WTC11 (cell line): ENCODE measurements around the gene SIRT5. TPM values are rescaled to one million over a fixed set of nuclear protein-coding genes. Genes with fewer than 3 reads are reported as not detected.

ENCODE experiments used
- ATAC-seq: fragments of 200-7000 bp; cut with Tn5 transposase; 2 replicates; pipeline ENCODE4 v1.10.0; 2021; ENCODE audit warnings: mild to moderate bottlenecking, moderate library complexity
- CTCF ChIA-PET: fragments of 300-600 bp; sonication (Branson Sonifier 250); formaldehyde crosslinking; loops from one replicate; lab custom pipeline; 2021; ENCODE audit warnings: antibody characterized with exemption; lab: Charles Lee
- POLR2A ChIA-PET: fragments of 350-600 bp; sonication (Branson Sonifier 250); formaldehyde crosslinking; loops from one replicate; lab custom pipeline; 2021; ENCODE audit warnings: antibody characterized with exemption; lab: Charles Lee
- DNase-seq: peaks from one replicate; pipeline ENCODE4 v3.0.0; 2021; ENCODE audit warnings: low spot score
- H3K27ac Mint-ChIP-seq: 2 replicates; pipeline ENCODE4 v1.8.0; 2021; ENCODE audit warnings: mixed read lengths
- H3K27me3 Mint-ChIP-seq: 2 replicates; pipeline ENCODE4 v1.8.0; 2021; ENCODE audit warnings: low read depth, mild to moderate bottlenecking, moderate library complexity, mixed read lengths
- H3K36me3 Mint-ChIP-seq: 2 replicates; pipeline ENCODE4 v1.8.0; 2021; ENCODE audit warnings: mixed read lengths
- H3K4me1 Mint-ChIP-seq: 2 replicates; pipeline ENCODE4 v1.8.0; 2022; ENCODE audit warnings: mixed read lengths
- H3K4me3 Mint-ChIP-seq: 2 replicates; pipeline ENCODE4 v1.8.0; 2021; ENCODE audit warnings: mild to moderate bottlenecking, moderate library complexity, mixed read lengths
- H3K9me3 Mint-ChIP-seq: 2 replicates; pipeline ENCODE4 v1.8.0; 2021; ENCODE audit warnings: mixed read lengths
- AFF4 ChIP-seq: sonication (generic); formaldehyde crosslinking; IDR thresholded peaks from 2 replicates; pipeline ENCODE4 v1.8.1; 2023; ENCODE audit warnings: mild to moderate bottlenecking, missing genetic modification reagents, borderline replicate concordance
- ETV6 ChIP-seq: sonication (generic); formaldehyde crosslinking; IDR thresholded peaks from 2 replicates; pipeline ENCODE4 v1.8.1; 2022; ENCODE audit warnings: mild to moderate bottlenecking, missing genetic modification reagents
- FOXK1 ChIP-seq: sonication (generic); formaldehyde crosslinking; IDR thresholded peaks from 2 replicates; pipeline ENCODE4 v1.8.0; 2022; ENCODE audit warnings: mild to moderate bottlenecking, moderate library complexity, missing genetic modification reagents
- GABPB1 ChIP-seq: sonication (generic); formaldehyde crosslinking; IDR thresholded peaks from 2 replicates; pipeline ENCODE4 v1.8.1; 2023; ENCODE audit warnings: mild to moderate bottlenecking, missing genetic modification reagents
- JAZF1 ChIP-seq: fragments of 250-450 bp; sonication (Bioruptor Pico); IDR thresholded peaks from 2 replicates; pipeline ENCODE4 v1.9.0; 2021; ENCODE audit warnings: moderate library complexity, mild to moderate bottlenecking, inconsistent platforms
- SMAD3 ChIP-seq: sonication (generic); formaldehyde crosslinking; IDR thresholded peaks from 2 replicates; pipeline ENCODE4 v1.8.0; 2022; ENCODE audit warnings: missing genetic modification reagents, mild to moderate bottlenecking, borderline replicate concordance
- ZBTB43 ChIP-seq: sonication (generic); formaldehyde crosslinking; IDR thresholded peaks from 2 replicates; pipeline ENCODE4 v1.8.1; 2023; ENCODE audit warnings: mild to moderate bottlenecking, missing genetic modification reagents
- ZNF219 ChIP-seq: sonication (generic); formaldehyde crosslinking; IDR thresholded peaks from 2 replicates; pipeline ENCODE4 v1.8.0; 2023; ENCODE audit warnings: missing genetic modification reagents, mild to moderate bottlenecking, borderline replicate concordance
- ZNF232 ChIP-seq: sonication (generic); formaldehyde crosslinking; IDR thresholded peaks from 2 replicates; pipeline ENCODE4 v1.8.0; 2022; ENCODE audit warnings: mild to moderate bottlenecking, missing genetic modification reagents
- ZNF317 ChIP-seq: sonication (generic); formaldehyde crosslinking; IDR thresholded peaks from 2 replicates; pipeline ENCODE4 v1.8.1; 2023; ENCODE audit warnings: low read depth, mild to moderate bottlenecking, moderate library complexity, missing genetic modification reagents, borderline replicate concordance
- total RNA-seq: library from RNA; stranded (reverse); gene quantifications from 3 replicates; pipeline ENCODE4 v1.2.3, GENCODE V29; 2021
- TF ChIP-seq, protein P1 (sequence below): sonication (generic); formaldehyde crosslinking; IDR thresholded peaks from 2 replicates; pipeline ENCODE4 v1.8.1; 2022; ENCODE audit warnings: missing genetic modification reagents, borderline replicate concordance
- TF ChIP-seq, protein P2 (sequence below): sonication (generic); formaldehyde crosslinking; IDR thresholded peaks from 2 replicates; pipeline ENCODE4 v1.8.0; 2023; ENCODE audit warnings: missing genetic modification reagents, mild to moderate bottlenecking, borderline replicate concordance
- TF ChIP-seq, protein P3 (sequence below): sonication (generic); formaldehyde crosslinking; IDR thresholded peaks from 2 replicates; pipeline ENCODE4 v1.8.0; 2022; ENCODE audit warnings: mild to moderate bottlenecking, missing genetic modification reagents
- TF ChIP-seq, protein P4 (sequence below): fragments of 250-450 bp; sonication (Bioruptor Pico); IDR thresholded peaks from 2 replicates; pipeline ENCODE4 v1.9.0; 2021; ENCODE audit warnings: mild to moderate bottlenecking, borderline replicate concordance
- TF ChIP-seq, protein P5 (sequence below): sonication (generic); formaldehyde crosslinking; IDR thresholded peaks from 2 replicates; pipeline ENCODE4 v1.8.0; 2022; ENCODE audit warnings: mild to moderate bottlenecking, missing genetic modification reagents

The SIRT5 gene
- total RNA-seq, 1 experiment from 2014 or later = 11.8 TPM

- H3K27me3 Mint-ChIP-seq = no peaks in the 10 kb centered on the region
- ChIA-PET CTCF (interaction anchor here (0.5 to 4.0 kb wide), 38 partner anchors 9 to 1360 kb away, joined by 3 to 70 read pairs (median 4); partner anchors contain the start of genes GFOD1, SIRT5 and TBC1D7), POLR2A (interaction anchor here (0.5 to 2.0 kb wide), 8 partner anchors 8 to 287 kb away, joined by 3 to 12 read pairs (median 4); partner anchors contain the start of genes SIRT5 and TBC1D7)
- ATAC-seq = peak; percentile 93
- H3K4me1 Mint-ChIP-seq = peaks cover 25% of the 10 kb centered on the region
- peak within 1 kb of the TSS; percentile 93 for H3K27ac Mint-ChIP-seq
- peak; percentile 96 for DNase-seq
- no peaks in the 10 kb centered on the region for H3K9me3 Mint-ChIP-seq
- peaks cover 38% of the 10 kb centered on the region for H3K36me3 Mint-ChIP-seq
- peak within 1 kb of the TSS; percentile 96 for H3K4me3 Mint-ChIP-seq
- TF ChIP-seq, protein P1, sequence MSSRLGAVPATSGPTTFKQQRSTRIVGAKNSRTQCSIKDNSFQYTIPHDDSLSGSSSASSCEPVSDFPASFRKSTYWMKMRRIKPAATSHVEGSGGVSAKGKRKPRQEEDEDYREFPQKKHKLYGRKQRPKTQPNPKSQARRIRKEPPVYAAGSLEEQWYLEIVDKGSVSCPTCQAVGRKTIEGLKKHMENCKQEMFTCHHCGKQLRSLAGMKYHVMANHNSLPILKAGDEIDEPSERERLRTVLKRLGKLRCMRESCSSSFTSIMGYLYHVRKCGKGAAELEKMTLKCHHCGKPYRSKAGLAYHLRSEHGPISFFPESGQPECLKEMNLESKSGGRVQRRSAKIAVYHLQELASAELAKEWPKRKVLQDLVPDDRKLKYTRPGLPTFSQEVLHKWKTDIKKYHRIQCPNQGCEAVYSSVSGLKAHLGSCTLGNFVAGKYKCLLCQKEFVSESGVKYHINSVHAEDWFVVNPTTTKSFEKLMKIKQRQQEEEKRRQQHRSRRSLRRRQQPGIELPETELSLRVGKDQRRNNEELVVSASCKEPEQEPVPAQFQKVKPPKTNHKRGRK (CRISPR knock-in tag) = no peak
- TF ChIP-seq, protein P2, sequence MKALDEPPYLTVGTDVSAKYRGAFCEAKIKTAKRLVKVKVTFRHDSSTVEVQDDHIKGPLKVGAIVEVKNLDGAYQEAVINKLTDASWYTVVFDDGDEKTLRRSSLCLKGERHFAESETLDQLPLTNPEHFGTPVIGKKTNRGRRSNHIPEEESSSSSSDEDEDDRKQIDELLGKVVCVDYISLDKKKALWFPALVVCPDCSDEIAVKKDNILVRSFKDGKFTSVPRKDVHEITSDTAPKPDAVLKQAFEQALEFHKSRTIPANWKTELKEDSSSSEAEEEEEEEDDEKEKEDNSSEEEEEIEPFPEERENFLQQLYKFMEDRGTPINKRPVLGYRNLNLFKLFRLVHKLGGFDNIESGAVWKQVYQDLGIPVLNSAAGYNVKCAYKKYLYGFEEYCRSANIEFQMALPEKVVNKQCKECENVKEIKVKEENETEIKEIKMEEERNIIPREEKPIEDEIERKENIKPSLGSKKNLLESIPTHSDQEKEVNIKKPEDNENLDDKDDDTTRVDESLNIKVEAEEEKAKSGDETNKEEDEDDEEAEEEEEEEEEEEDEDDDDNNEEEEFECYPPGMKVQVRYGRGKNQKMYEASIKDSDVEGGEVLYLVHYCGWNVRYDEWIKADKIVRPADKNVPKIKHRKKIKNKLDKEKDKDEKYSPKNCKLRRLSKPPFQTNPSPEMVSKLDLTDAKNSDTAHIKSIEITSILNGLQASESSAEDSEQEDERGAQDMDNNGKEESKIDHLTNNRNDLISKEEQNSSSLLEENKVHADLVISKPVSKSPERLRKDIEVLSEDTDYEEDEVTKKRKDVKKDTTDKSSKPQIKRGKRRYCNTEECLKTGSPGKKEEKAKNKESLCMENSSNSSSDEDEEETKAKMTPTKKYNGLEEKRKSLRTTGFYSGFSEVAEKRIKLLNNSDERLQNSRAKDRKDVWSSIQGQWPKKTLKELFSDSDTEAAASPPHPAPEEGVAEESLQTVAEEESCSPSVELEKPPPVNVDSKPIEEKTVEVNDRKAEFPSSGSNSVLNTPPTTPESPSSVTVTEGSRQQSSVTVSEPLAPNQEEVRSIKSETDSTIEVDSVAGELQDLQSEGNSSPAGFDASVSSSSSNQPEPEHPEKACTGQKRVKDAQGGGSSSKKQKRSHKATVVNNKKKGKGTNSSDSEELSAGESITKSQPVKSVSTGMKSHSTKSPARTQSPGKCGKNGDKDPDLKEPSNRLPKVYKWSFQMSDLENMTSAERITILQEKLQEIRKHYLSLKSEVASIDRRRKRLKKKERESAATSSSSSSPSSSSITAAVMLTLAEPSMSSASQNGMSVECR = peak; percentile 98; the same call in 1 of the 2 replicates
- peak; percentile 86; the same call in 1 of the 2 replicates for TF ChIP-seq SMAD3 (CRISPR knock-in tag)
- TF ChIP-seq, protein P3, sequence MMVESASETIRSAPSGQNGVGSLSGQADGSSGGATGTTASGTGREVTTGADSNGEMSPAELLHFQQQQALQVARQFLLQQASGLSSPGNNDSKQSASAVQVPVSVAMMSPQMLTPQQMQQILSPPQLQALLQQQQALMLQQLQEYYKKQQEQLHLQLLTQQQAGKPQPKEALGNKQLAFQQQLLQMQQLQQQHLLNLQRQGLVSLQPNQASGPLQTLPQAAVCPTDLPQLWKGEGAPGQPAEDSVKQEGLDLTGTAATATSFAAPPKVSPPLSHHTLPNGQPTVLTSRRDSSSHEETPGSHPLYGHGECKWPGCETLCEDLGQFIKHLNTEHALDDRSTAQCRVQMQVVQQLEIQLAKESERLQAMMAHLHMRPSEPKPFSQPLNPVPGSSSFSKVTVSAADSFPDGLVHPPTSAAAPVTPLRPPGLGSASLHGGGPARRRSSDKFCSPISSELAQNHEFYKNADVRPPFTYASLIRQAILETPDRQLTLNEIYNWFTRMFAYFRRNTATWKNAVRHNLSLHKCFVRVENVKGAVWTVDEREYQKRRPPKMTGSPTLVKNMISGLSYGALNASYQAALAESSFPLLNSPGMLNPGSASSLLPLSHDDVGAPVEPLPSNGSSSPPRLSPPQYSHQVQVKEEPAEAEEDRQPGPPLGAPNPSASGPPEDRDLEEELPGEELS (CRISPR knock-in tag) = peak; percentile 89
- TF ChIP-seq ZNF219 (CRISPR knock-in tag) = 0 out of 2 replicates have a peak, but pooled peaks have one; percentile 20
- TF ChIP-seq, protein P4, sequence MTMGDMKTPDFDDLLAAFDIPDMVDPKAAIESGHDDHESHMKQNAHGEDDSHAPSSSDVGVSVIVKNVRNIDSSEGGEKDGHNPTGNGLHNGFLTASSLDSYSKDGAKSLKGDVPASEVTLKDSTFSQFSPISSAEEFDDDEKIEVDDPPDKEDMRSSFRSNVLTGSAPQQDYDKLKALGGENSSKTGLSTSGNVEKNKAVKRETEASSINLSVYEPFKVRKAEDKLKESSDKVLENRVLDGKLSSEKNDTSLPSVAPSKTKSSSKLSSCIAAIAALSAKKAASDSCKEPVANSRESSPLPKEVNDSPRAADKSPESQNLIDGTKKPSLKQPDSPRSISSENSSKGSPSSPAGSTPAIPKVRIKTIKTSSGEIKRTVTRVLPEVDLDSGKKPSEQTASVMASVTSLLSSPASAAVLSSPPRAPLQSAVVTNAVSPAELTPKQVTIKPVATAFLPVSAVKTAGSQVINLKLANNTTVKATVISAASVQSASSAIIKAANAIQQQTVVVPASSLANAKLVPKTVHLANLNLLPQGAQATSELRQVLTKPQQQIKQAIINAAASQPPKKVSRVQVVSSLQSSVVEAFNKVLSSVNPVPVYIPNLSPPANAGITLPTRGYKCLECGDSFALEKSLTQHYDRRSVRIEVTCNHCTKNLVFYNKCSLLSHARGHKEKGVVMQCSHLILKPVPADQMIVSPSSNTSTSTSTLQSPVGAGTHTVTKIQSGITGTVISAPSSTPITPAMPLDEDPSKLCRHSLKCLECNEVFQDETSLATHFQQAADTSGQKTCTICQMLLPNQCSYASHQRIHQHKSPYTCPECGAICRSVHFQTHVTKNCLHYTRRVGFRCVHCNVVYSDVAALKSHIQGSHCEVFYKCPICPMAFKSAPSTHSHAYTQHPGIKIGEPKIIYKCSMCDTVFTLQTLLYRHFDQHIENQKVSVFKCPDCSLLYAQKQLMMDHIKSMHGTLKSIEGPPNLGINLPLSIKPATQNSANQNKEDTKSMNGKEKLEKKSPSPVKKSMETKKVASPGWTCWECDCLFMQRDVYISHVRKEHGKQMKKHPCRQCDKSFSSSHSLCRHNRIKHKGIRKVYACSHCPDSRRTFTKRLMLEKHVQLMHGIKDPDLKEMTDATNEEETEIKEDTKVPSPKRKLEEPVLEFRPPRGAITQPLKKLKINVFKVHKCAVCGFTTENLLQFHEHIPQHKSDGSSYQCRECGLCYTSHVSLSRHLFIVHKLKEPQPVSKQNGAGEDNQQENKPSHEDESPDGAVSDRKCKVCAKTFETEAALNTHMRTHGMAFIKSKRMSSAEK (CRISPR knock-in tag) = no peak
- peak; percentile 73 for TF ChIP-seq ZNF232 (CRISPR knock-in tag)
- TF ChIP-seq ETV6 (CRISPR knock-in tag) = peak; percentile 94
- peak; percentile 95 for TF ChIP-seq AFF4 (CRISPR knock-in tag)
- peak; percentile 97 for TF ChIP-seq GABPB1 (CRISPR knock-in tag)
- TF ChIP-seq FOXK1 = peak; percentile 96
- TF ChIP-seq ZNF317 (CRISPR knock-in tag) = no peak
- no peak for TF ChIP-seq JAZF1 (CRISPR knock-in tag)
- peak; percentile 63; the same call in 1 of the 2 replicates for TF ChIP-seq ZBTB43 (CRISPR knock-in tag)
- TF ChIP-seq, protein P5, sequence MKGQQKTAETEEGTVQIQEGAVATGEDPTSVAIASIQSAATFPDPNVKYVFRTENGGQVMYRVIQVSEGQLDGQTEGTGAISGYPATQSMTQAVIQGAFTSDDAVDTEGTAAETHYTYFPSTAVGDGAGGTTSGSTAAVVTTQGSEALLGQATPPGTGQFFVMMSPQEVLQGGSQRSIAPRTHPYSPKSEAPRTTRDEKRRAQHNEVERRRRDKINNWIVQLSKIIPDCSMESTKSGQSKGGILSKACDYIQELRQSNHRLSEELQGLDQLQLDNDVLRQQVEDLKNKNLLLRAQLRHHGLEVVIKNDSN (CRISPR knock-in tag) = peak; percentile 82; the same call in 1 of the 2 replicates
Observed at GRCh38 chr6:13614926-13615791, 40.8 kb downstream of the SIRT5 start, which contains the start of gene NOL7. NOL7 (plus strand) TSS chr6:13615335; CDS start chr6:13615359, 24 bp downstream.
